T-helper 22 cell (primary cell): ENCODE measurements around the gene HASPIN.
A peak's percentile ranks its signal among the peaks of the same experiment; 100 is the strongest.

Experiments used
- DNase-seq: peaks from one replicate; pipeline ENCODE4 v3.0.0-alpha.2; 2020; ENCODE audit warnings: low read depth

HASPIN gene

GRCh38 chr17:3723556-3724377 is at the start of gene HASPIN:
TSS of gene HASPIN (plus strand) at chr17:3723903. CDS start at chr17:3723936, 33 bp downstream.
- DNase-seq: peak; percentile 82

DNA sequence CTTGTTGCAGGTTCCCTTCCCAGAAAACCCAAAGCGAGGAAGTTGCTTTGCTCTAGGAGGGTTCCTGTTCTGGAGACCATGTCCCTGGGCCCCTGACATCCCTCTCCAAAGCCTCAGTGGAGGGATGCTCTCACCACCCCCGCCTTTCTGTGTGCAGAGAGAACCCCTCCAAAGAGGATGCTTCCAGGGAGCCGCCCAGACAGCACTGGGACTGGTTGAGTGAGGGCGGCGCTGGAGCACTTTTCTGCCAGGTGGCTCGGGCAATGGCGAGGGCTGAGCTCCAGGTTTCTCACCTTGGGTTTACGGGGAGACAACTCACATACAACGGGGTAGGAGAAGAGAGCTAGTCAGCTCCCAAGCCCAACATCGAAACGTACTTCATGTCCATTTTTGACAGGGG is 47.8 kb upstream of the HASPIN start:
- DNase-seq: no peak

DNA sequence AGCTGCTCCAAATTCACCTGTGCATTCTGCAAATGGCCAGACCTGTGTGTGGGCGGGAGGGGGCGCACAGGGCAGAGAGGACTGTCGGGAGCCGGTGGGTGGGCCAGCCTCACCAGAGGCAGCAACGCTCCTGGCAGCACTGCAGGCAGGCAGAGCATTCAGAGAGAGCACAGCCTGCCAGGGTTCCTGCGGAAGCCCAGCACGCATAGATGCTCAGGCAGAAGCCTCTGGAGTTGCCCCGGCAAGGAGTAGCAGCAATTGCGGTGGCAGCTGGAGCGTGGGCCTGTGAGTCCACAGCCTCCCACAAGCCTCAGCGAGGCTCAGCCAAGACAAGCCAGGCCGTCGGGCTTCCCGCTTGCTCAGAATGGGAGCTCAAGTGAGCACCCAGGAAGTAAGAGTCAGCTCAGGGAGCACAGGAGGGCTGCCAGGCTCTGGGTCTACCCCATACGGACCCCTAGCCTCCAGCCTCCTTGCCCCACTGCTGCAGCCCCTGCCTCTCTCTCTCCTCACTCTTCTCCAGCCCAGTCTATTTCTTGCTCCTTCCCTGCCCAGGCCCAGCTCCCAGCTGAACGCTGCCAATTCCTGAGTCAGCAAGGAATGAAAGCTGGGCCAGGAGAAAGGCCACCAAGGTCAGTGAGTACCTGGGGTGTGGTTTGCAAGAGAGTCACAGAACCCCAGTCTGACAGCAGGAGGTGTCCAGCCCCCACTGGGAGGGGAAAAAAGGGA is 45.4 kb upstream of the HASPIN start:
- DNase-seq: no peak

DNA sequence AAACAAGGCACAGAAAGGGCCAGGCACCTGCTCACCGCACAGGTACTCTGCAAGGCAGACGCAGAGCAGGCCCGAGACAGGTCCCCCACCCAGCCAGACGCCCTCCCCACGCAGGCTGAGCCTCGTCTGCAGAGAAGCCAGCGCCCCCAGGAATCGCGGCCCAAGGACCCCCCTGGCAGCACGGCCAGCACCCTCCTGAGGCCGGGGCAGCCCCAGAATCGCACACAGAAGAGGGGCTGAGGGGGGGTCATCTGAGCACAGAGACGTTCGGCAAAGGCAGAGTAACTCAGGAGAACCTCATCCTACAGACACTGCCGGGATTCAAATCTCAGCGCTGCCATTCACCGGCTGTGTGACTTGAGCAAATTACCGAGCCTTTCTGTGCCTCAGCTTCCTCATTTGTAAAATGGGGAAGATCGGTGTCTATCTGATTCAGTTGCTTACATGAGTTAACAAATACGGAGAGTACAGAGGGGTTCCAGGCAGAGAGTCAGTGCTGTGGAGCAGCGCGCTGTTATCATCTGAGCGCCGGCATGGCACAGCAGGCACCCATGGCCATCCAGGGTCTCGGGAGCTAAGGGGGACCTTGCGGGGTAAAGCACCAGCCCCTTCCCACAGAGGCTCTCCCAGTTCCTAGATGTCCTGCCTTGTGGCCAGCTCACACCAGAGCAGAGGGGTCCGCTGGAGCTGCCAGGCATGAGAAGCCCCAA is 44.7 kb upstream of the HASPIN start:
- DNase-seq: no peak

DNA sequence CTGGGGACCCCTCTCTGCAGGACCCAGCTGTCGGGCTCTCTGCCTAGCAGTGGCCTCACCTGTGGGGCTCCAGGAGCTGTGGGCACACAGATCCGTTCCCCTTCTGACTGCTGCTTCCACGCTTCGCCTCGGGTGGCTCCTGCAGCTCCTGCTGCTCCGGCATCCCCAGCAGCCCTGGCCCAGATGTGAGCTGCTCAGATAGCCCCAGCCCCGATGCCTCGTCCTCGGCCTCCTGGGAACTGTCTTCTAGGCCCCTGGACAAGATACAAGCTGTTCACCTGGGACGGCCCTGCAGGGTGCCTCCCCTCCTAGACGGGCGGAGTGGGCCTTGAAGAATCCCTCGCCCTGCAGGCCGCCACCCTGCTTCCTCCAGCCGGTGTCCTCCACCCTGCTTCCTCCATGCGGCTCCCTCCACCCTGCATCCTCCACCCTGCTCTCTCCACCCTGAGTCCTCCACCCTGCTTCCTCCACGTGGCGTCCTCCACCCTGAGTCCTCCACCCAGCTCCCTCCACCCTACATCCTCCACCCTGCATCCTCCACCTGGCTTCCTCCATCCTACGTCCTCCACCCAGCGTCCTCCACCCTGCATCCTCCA is 44.1 kb upstream of the HASPIN start:
- no peak for DNase-seq

- no peak for DNase-seq
These were observed 42.6 kb upstream of the HASPIN start for GRCh38 chr17:3681057-3681456.

GRCh38 chr17:3681565-3681964 is 42.1 kb upstream of the HASPIN start:
- DNase-seq: no peak

- no peak for DNase-seq
These were observed 41.7 kb upstream of the HASPIN start for GRCh38 chr17:3682033-3682432.

DNA sequence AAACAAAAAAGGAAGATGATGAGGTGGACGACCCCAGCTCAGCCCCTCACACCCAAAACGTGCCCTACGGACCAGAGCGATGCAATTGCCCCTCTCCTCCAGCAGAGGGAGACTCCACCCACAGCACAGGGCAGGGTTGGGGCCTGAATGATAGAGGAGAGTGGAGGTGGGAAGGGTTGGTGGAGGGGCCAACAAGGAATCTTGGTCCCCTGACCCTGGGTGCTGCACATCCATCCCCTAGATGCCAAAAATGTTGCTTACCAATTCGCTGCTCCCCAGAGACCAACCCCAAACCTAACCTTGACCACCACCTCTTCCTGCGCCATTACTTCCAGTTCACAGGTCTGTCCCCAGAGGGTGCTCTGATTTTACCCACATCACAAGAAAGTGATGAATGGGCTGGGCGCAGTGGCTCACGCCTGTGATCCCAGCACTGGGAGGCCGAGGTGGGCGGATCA is 40.6 kb upstream of the HASPIN start:
- DNase-seq: peak; percentile 16

GRCh38 chr17:3685174-3685573 is 38.5 kb upstream of the HASPIN start:
- DNase-seq: no peak

GRCh38 chr17:3688027-3688553 is 35.6 kb upstream of the HASPIN start:
- DNase-seq: no peak

GRCh38 chr17:3688852-3689261 is 34.8 kb upstream of the HASPIN start:
- DNase-seq: no peak

DNA sequence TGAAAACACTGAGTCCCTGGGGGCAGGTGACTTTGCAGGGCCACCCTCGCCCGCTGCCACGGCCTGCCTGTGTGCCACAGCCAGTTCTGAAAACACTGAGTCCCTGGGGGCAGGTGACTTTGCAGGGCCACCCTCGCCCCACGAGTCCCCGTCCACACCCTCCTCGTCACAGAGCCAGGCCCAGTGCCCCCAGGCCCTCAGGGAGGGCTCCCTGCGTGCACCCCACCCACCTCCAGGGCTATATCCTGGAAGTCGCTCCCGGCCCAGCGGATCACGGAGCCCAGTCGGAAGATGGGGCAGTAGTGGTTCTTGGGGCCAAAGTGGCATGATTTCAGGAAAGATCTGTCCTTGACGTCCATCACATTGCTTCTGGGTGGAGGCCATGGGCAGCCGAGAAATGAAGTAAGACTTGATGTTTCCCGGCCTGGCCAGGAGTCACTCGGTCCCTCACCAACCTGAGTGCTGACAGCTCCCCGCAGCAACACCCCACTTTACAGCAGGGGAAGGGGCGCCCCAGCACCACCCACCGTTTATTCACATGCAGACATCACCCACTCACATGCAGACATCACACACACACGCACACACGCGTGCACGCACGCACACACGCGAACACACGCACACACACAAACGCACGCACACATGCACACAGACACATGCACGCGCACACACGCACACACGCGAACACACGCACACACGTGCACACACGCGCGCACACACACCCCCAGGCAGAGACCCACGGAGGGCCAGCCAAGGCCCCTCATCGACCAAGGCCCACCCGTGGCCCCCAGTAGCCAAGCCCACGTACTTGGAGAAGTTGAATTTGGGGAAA is 34.2 kb upstream of the HASPIN start:
- DNase-seq: no peak

DNA sequence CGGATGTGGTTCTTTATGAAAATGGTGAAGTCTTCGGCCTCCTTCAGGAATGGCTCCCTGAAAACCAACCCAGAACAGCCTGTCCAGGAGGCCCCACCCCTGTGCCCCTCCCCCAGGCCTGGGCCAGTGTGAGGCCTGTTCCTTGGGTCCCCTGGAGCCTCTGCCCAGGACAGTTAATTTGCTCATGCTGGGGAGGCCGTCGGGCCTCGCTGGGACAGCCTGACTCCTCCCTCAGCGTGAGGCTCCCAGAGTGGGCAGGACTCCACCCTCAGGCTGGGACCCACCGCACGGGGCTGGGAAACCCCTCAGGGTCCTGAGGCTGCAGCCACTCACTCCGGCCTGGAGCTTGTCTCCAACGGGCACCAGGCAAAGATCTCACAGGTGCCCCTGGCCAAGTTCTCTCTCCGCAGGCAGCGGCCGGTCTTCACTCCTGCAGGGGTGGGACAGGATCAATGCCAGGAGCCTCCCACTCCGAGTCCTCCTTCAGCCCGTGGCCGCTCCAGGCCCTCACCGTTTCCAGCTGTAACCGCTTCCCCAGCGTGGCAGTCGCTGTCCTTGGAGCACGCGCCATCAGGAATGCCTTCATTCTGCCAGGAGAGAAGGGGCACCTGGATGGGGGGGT is 33.5 kb upstream of the HASPIN start:
- DNase-seq: no peak

DNA sequence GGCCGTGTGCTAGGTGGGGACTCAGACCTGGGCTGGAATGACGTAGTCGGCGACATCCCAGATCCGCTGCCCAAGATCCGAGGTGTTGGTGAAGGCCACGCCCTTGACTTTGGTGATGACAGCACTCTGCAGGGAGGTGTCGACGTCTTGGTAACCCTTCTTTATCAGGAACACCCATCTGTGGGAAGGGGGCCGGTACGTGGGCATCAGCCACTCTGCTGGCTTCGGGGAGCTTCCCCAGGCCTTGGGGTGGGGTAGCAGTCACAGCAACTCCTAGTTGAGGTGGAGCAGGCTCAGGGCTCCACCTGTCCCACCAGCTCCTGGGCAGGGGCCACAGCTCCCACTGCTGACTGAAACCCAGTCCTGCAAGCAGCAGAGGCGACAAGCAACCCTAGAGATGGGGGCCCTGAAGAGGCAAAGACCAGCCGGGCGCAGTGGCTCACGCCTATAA is 32.1 kb upstream of the HASPIN start:
- no peak for DNase-seq

GRCh38 chr17:3692346-3692745 is 31.4 kb upstream of the HASPIN start:
- DNase-seq: no peak

- DNase-seq: no peak
These were observed 30.6 kb upstream of the HASPIN start for GRCh38 chr17:3693141-3693540.

- DNase-seq: no peak
These were observed 29.9 kb upstream of the HASPIN start for GRCh38 chr17:3693829-3694231.

- no peak for DNase-seq
These were observed 28.5 kb upstream of the HASPIN start for GRCh38 chr17:3695129-3695722.

- no peak for DNase-seq
These were observed 27.8 kb upstream of the HASPIN start, which contains the start of gene P2RX5 for GRCh38 chr17:3695723-3696411. TSS of gene P2RX5 (minus strand) at chr17:3696155. CDS start at chr17:3696005, 150 bp downstream.
